PC-9 (cell line): Measurements from ENCODE around the gene NUP214. TPM values are rescaled to one million over a fixed set of nuclear protein-coding genes. Genes with fewer than 3 reads are reported as not detected.

Experiments used
- BruUV-seq: library from RNA; stranded (reverse); fragments of 400-500 nt; replicated peaks from 2 replicates; lab custom pipeline; 2021; lab: Mats Ljungman, UMichigan
- CTCF ChIA-PET: fragments of 300-600 bp; sonication (Branson Sonifier 250); formaldehyde crosslinking; loops from one replicate; lab custom pipeline; 2022; ENCODE audit warnings: antibody characterized with exemption; lab: Charles Lee
- POLR2A ChIA-PET: fragments of 300-600 bp; sonication (Branson Sonifier 250); formaldehyde crosslinking; loops from one replicate; lab custom pipeline; 2022; ENCODE audit warnings: antibody characterized with exemption; ENCODE audit not compliant: unreplicated experiment; lab: Charles Lee
- DNase-seq, 2 experiments: peaks; one replicate each; pipeline versions ENCODE4 v3.0.0 to v3.0.0-alpha.2; 2015 to 2022; ENCODE audit warnings: mixed read lengths in 1 of 2
- H2AFZ ChIP-seq: fragments of 200-600 bp; sonication (generic); 2 replicates; pipeline ENCODE4 v1.8.1; 2017; ENCODE audit warnings: antibody characterized with exemption
- H3F3A ChIP-seq: fragments of 200-600 bp; sonication (generic); 2 replicates; pipeline ENCODE4 v1.8.1; 2017; ENCODE audit warnings: antibody characterized with exemption, mild to moderate bottlenecking, low read depth; ENCODE audit not compliant: insufficient read depth
- H3K27ac ChIP-seq: fragments of 200-600 bp; sonication (generic); 2 replicates; pipeline ENCODE4 v1.6.1; 2016; ENCODE audit warnings: mixed run types
- H3K27me3 ChIP-seq: fragments of 200-600 bp; sonication (generic); 2 replicates; pipeline ENCODE4 v1.6.1; 2016; ENCODE audit warnings: low read depth, mixed run types; ENCODE audit not compliant: insufficient read depth
- H3K36me3 ChIP-seq: fragments of 200-600 bp; sonication (generic); 2 replicates; pipeline ENCODE4 v1.6.1; 2016; ENCODE audit warnings: low read depth, mixed run types
- H3K4me1 ChIP-seq: fragments of 200-600 bp; sonication (generic); replicated peaks from 2 replicates; pipeline ENCODE4 v1.6.1; 2016; ENCODE audit warnings: mixed run types; ENCODE audit not compliant: insufficient read depth
- H3K4me2 ChIP-seq: fragments of 200-600 bp; sonication (generic); 2 replicates; pipeline ENCODE4 v1.6.1; 2017; ENCODE audit warnings: mixed run types
- H3K4me3 ChIP-seq: fragments of 200-600 bp; sonication (generic); 2 replicates; pipeline ENCODE4 v1.6.1; 2016; ENCODE audit warnings: mixed run types
- H3K79me2 ChIP-seq: fragments of 200-600 bp; sonication (generic); 2 replicates; pipeline ENCODE4 v1.6.1; 2017; ENCODE audit warnings: low read depth, mixed run types
- H3K9me2 ChIP-seq: fragments of 200-600 bp; sonication (generic); 2 replicates; pipeline ENCODE4 v1.8.1; 2017; ENCODE audit warnings: mild to moderate bottlenecking; ENCODE audit not compliant: insufficient read depth
- H3K9me3 ChIP-seq: fragments of 200-600 bp; sonication (generic); 2 replicates; pipeline ENCODE4 v1.8.1; 2016; ENCODE audit warnings: low read depth; ENCODE audit not compliant: insufficient read depth
- H4K20me1 ChIP-seq: fragments of 200-600 bp; sonication (generic); 2 replicates; pipeline ENCODE4 v1.8.1; 2017; ENCODE audit not compliant: insufficient read depth
- CTCF ChIP-seq: fragments of 200-600 bp; sonication (generic); conservative IDR thresholded peaks from 2 replicates; pipeline ENCODE4 v1.6.1; 2017; ENCODE audit warnings: mixed run types, antibody characterized with exemption, mild to moderate bottlenecking, moderate library complexity
- EZH2 ChIP-seq: fragments of 200-600 bp; sonication (generic); IDR thresholded peaks from 2 replicates; pipeline ENCODE4 v1.8.0; 2017; ENCODE audit warnings: antibody characterized with exemption, low read depth
- intact Hi-C: fragments of 100-400 bp; cut with micrococcal nuclease; formaldehyde crosslinking; loops from one replicate; pipeline ENCODE4 v1.10.0; 2022; ENCODE audit not compliant: unreplicated experiment
- total RNA-seq: library from RNA; stranded (reverse); gene quantifications from 2 replicates; pipeline ENCODE4 v1.2.3, GENCODE V29; 2021

Gene NUP214
- total RNA-seq, 1 experiment from 2014 or later: 59.0 TPM

DNA sequence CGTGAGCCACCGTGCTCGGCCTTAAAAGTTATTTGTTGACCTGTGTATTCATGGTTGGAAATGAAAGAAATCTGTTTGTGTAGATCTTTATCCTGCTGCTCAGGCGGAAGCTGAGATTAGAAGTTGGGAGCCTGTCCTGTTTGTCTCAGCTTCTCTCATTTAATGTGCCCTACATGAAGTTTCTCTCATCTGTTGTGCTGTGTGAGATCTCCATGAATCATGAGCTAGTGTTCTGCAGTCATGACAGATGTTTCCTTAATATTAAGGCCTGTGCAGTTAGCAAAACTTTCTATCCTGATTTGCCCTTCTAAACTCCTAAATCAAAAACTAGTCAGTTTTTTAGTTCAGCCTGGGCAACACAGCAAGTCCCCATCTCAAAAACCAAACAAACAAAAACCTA is 91.4 kb downstream of the NUP214 start:
- Histone ChIP-seq H3K27ac (no peak overlapping the region), H3K79me2 (no peaks in the 10 kb centered on the region), H3F3A (no peaks in the 10 kb centered on the region), H3K27me3 (no peaks in the 10 kb centered on the region), H4K20me1 (no peaks in the 10 kb centered on the region), H3K9me2 (no peaks in the 10 kb centered on the region), H3K4me1 (no peaks in the 10 kb centered on the region), H3K9me3 (no peaks in the 10 kb centered on the region), H3K36me3 (no peaks in the 10 kb centered on the region; the same call in 1 of the 2 replicates), H3K4me3 (no peak overlapping the region), H3K4me2 (no peak overlapping the region), H2AFZ (no peak overlapping the region)
- CTCF ChIA-PET: no interaction called here
- no peak for DNase-seq
- POLR2A ChIA-PET: interaction anchor here (0.6 to 0.7 kb wide), 2 partner anchors 34 to 732 kb away, joined by 5 to 10 read pairs; no protein-coding TSS in a partner anchor
- intact Hi-C loops: no loop called here
- no TSS peak for BruUV-seq
- TF ChIP-seq EZH2 (no peak), CTCF (no peak)

DNA sequence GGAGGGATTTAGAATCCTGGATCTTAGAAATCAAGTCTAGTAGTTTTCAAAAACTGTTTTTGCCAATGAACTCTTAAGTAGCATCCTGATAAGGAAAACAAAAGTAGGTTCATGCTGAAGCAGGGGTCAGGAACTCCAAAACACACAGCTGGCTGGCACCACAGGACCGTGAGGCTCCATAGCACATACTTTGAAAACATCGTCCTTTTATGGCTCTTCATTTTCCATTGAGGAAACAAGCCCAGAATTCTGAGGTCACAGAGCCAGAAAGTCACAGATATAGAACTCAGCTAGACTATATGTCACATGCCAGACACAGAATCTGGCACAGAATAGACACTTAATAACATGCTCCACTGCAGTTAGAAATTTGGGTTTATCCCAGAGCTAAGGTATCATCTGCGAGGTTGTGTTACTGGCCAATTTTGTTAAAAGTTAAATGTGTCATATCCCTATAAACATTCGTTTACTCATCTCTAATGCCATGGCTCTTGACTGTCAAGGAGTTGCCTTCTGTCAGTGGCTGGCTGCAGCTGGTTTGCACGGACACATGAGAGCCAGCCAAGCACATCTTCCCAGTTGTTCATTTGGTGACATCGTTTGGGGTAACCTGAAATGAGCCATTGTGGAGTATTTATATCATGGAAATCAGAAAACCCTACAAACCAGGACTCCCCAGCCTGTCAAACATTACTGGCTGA is 92.1 kb downstream of the NUP214 start:
- Histone ChIP-seq H3K79me2 (no peaks in the 10 kb centered on the region), H3K9me2 (no peaks in the 10 kb centered on the region), H3F3A (no peaks in the 10 kb centered on the region), H3K9me3 (no peaks in the 10 kb centered on the region), H3K27ac (no peak overlapping the region), H3K36me3 (no peaks in the 10 kb centered on the region; the same call in 1 of the 2 replicates), H3K4me1 (no peaks in the 10 kb centered on the region), H3K4me3 (no peak overlapping the region), H2AFZ (no peak overlapping the region), H3K4me2 (no peak overlapping the region), H4K20me1 (no peaks in the 10 kb centered on the region), H3K27me3 (no peaks in the 10 kb centered on the region)
- intact Hi-C loops: no loop called here
- TF ChIP-seq CTCF: no peak
- no peak for TF ChIP-seq EZH2
- no TSS peak for BruUV-seq
- POLR2A ChIA-PET: interaction anchor here (0.6 to 0.7 kb wide), 3 partner anchors 35 to 731 kb away, joined by 5 to 10 read pairs (median 8); no protein-coding TSS in a partner anchor
- CTCF ChIA-PET: no interaction called here
- DNase-seq: no peak

GRCh38 chr9:131218370-131218769 is 93.0 kb downstream of the NUP214 start:
- no peak for DNase-seq
- no peaks in the 10 kb centered on the region for H3K9me3 ChIP-seq
- H3F3A ChIP-seq: no peaks in the 10 kb centered on the region
- H2AFZ ChIP-seq: no peak overlapping the region
- H3K9me2 ChIP-seq: no peaks in the 10 kb centered on the region
- no TSS peak for BruUV-seq
- no peak overlapping the region for H3K4me2 ChIP-seq
- H3K36me3 ChIP-seq: no peaks in the 10 kb centered on the region; the same call in 1 of the 2 replicates
- CTCF ChIA-PET: interaction anchor here (0.7 kb wide), 1 partner anchor 102 kb away, joined by 3 read pairs; no protein-coding TSS in a partner anchor
- no peak for TF ChIP-seq EZH2
- no peak for TF ChIP-seq CTCF
- no peak overlapping the region for H3K4me3 ChIP-seq
- no peak overlapping the region for H3K27ac ChIP-seq
- no peaks in the 10 kb centered on the region for H4K20me1 ChIP-seq
- POLR2A ChIA-PET: interaction anchor here (0.6 kb wide), 1 partner anchor 85 kb away, joined by 8 read pairs; no protein-coding TSS in a partner anchor
- intact Hi-C loops: no loop called here
- no peaks in the 10 kb centered on the region for H3K4me1 ChIP-seq
- H3K27me3 ChIP-seq: no peaks in the 10 kb centered on the region
- no peaks in the 10 kb centered on the region for H3K79me2 ChIP-seq
